NB4 (cell line): ENCODE data around the gene CTTNBP2.

Source experiments
- POLR2A ChIP-seq: IDR thresholded peaks from 2 replicates; pipeline ENCODE4 v1.6.1; 2011; ENCODE audit warnings: mild to moderate bottlenecking; ENCODE audit not compliant: insufficient read length; ENCODE audit errors: extremely low read depth
- TF ChIP-seq, protein P1 (sequence below): IDR thresholded peaks from 2 replicates; pipeline ENCODE4 v1.6.1; 2011; ENCODE audit warnings: low read depth, low read length

DNA sequence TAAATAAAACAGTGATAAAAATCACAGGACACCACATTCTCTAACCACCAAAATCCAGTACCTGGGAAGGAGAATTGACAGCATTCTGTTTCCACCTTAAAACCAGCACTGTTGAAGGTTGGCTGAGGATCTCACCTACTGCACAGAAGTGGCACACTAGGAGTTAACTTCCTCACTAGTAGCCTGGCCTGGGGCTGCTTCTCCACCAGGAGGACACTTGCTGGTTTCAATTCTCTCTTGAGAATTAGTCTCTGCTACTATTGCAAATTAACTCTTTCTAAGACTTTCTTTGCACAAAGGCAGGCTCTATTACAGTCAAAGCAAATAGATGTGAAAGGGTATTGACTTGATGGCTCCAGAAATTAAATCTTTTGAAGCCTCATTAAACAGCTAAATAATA lies 2.3 kb upstream of the CTTNBP2 start:
- no peak for TF ChIP-seq POLR2A
- TF ChIP-seq, protein P1, sequence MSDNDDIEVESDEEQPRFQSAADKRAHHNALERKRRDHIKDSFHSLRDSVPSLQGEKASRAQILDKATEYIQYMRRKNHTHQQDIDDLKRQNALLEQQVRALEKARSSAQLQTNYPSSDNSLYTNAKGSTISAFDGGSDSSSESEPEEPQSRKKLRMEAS = no peak
